Measurements from ENCODE around the gene SMG9. TPM values are rescaled to one million over a fixed set of nuclear protein-coding genes. Genes with fewer than 3 reads are reported as not detected.

SMG9 gene
- total RNA-seq, 4 donors from 2014 or later, result 4.5 to 9.1 (median 7.1) TPM

DNA sequence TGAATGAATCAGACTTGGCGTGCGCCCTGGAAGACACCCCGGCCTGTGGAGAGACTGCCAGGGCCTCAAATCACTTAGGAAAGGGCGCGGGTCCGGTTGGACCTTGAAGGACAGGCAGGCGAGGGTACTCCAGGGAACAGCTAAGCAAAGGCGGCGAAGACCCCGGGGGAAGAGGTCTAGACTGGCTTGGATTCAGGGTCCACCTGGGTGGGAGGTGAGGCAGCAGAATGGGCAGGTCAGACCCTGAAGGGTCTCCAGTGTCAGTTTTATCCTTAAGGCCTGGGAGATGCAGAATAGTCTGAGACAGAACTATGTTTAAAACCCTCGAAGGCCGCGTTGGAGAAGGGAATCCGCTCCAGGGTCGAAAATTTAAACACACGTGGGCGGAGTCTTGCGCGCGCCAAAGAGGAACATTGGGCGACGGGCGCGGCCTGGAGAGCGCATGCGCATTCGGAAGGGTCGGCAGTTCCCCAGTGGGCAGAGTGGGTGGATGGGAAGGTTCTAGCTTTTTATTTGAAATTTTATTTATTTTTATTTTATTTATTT lies 567 bp upstream of the SMG9 start:
- Histone ChIP-seq H3K4me3 (peak overlapping the region; percentile 75 to 82 (median 80)), H3K27me3 (no peaks in the 10 kb centered on the region), H3K9me3 (no peaks in the 10 kb centered on the region), H3K4me1 (peaks cover 5 to 19% of the 10 kb centered on the region in 2 donors), H3K36me3 (peaks cover 0 to 4% of the 10 kb centered on the region in 2 donors), H3K27ac (peak overlapping the region; percentile 98 to 99 (median 98))
- ATAC-seq, result peak; percentile 60 to 77
- TF ChIP-seq POLR2A (IDR thresholded peaks at IDR 0.05) (no peak), CTCF (IDR thresholded peaks at IDR 0.05 in 4 of 5, conservative IDR thresholded peaks at IDR 0.05 in 1 of 5) (no peak)
- in situ Hi-C loops (cut with MboI; ENCODE audit: low sequenced_read_pairs in 4 of 4) (no loop called here), intact Hi-C loops (cut with DNase I; ENCODE audit: low total_unique reads) (loop anchor here (1.0 to 10.0 kb wide), 2 partner anchors 159 to 221 kb away; partner anchors contain the start of genes IRGQ, ZNF575 and ZNF576)
- peak; percentile 68 to 74 for DNase-seq

GRCh38 chr19:43754253-43754502 lies 584 bp downstream of the SMG9 start:
- Histone ChIP-seq H3K9me3 (no peaks in the 10 kb centered on the region), H3K36me3 (peaks cover 0 to 15% of the 10 kb centered on the region in 2 donors), H3K4me1 (peaks cover 5 to 19% of the 10 kb centered on the region in 2 donors), H3K27me3 (no peaks in the 10 kb centered on the region), H3K4me3 (peak overlapping the region; percentile 75 to 82 (median 80)), H3K27ac (peak overlapping the region; percentile 98 to 99 (median 98))
- in situ Hi-C loops (cut with MboI; ENCODE audit: low sequenced_read_pairs in 4 of 4), result no loop called here
- intact Hi-C loops (cut with DNase I; ENCODE audit: low total_unique reads), result loop anchor here (10.0 kb wide), 1 partner anchor 219 kb away; the partner anchor contains the start of gene ZNF575
- DNase-seq (no peak), ATAC-seq (no peak)
- TF ChIP-seq POLR2A (IDR thresholded peaks at IDR 0.05), result no peak
- TF ChIP-seq CTCF (IDR thresholded peaks at IDR 0.05 in 4 of 5, conservative IDR thresholded peaks at IDR 0.05 in 1 of 5), result no peak

DNA sequence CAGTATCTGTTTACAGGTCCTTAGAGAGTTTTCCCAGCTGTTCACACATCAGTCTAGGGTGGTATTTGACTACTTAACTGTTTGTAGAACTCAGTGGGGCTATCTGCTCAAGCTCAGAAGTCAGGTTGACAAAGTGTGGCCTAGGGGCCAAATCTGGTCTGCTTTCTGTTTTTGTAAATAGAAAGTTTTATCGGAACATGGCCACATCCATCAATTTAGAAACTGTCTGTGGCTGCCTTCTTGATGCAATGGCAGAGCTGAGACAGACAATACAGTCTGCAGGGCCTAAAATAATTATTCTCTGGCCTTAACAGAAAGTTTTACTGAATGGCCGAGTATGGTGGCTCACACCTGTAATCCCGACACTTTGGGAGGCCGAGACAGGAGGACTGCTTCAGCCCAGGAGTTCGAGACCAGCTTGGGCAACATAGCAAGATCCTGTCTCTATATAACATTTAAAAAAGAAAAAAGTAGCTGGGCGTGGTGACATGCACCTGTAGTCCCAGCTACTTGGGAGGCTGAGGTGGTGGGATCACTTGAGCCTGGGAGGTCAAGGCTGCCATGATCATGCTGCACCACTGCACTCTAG lies 2.4 kb downstream of the SMG9 start:
- no peak for DNase-seq
- peaks cover 5 to 19% of the 10 kb centered on the region in 2 donors for H3K4me1 ChIP-seq
- H3K4me3 ChIP-seq, result no peak overlapping the region
- H3K36me3 ChIP-seq, result peaks cover 0 to 32% of the 10 kb centered on the region in 2 donors
- H3K27ac ChIP-seq, result peak overlapping the region in 3 of 4 donors; percentile 14 to 98 (median 98)
- no peak for ATAC-seq
- H3K27me3 ChIP-seq, result no peaks in the 10 kb centered on the region
- TF ChIP-seq POLR2A (IDR thresholded peaks at IDR 0.05) (no peak), CTCF (IDR thresholded peaks at IDR 0.05 in 4 of 5, conservative IDR thresholded peaks at IDR 0.05 in 1 of 5) (no peak)
- in situ Hi-C loops (cut with MboI; ENCODE audit: low sequenced_read_pairs in 4 of 4), result no loop called here
- intact Hi-C loops (cut with DNase I; ENCODE audit: low total_unique reads), result loop anchor here (10.0 kb wide), 1 partner anchor 218 kb away; the partner anchor contains the start of gene ZNF575
- no peaks in the 10 kb centered on the region for H3K9me3 ChIP-seq

GRCh38 chr19:43751466-43752220 lies 3.1 kb downstream of the SMG9 start:
- in situ Hi-C loops (cut with MboI; ENCODE audit: low sequenced_read_pairs in 4 of 4) (no loop called here), intact Hi-C loops (cut with DNase I; ENCODE audit: low total_unique reads) (loop anchor here (10.0 kb wide), 1 partner anchor 217 kb away; the partner anchor contains the start of gene ZNF575)
- no peaks in the 10 kb centered on the region for H3K9me3 ChIP-seq
- TF ChIP-seq POLR2A (IDR thresholded peaks at IDR 0.05) (no peak), CTCF (IDR thresholded peaks at IDR 0.05 in 4 of 5, conservative IDR thresholded peaks at IDR 0.05 in 1 of 5) (no peak)
- peaks cover 5 to 19% of the 10 kb centered on the region in 2 donors for H3K4me1 ChIP-seq
- H3K36me3 ChIP-seq, result peaks cover 0 to 40% of the 10 kb centered on the region in 2 donors
- H3K4me3 ChIP-seq, result no peak overlapping the region
- ATAC-seq, result no peak
- H3K27me3 ChIP-seq, result no peaks in the 10 kb centered on the region
- no peak for DNase-seq
- peak overlapping the region in 1 of 4 donors; percentile 14 for H3K27ac ChIP-seq

Data from gastrocnemius medialis (tissue), 4 donors.